Nephron progenitor cell (in vitro differentiated cells): ENCODE results near the gene ENDOU.

Experiments used
- DNase-seq: peaks from one replicate; pipeline ENCODE4 v3.0.0; 2021
- H3K27ac Mint-ChIP-seq: 2 replicates; pipeline ENCODE4 v1.8.0; 2021; ENCODE audit warnings: mild to moderate bottlenecking, moderate library complexity, mixed read lengths
- H3K27me3 Mint-ChIP-seq: 2 replicates; pipeline ENCODE4 v1.8.0; 2021; ENCODE audit warnings: mild to moderate bottlenecking, low read depth, mixed read lengths; ENCODE audit not compliant: poor library complexity
- H3K36me3 Mint-ChIP-seq: 2 replicates; pipeline ENCODE4 v1.8.0; 2021; ENCODE audit warnings: low read depth, mixed read lengths
- H3K4me1 Mint-ChIP-seq: 2 replicates; pipeline ENCODE4 v1.8.0; 2021; ENCODE audit warnings: mixed read lengths
- H3K4me3 Mint-ChIP-seq: 2 replicates; pipeline ENCODE4 v1.8.0; 2021; ENCODE audit warnings: mild to moderate bottlenecking, moderate library complexity, mixed read lengths
- H3K9me3 Mint-ChIP-seq: 2 replicates; pipeline ENCODE4 v1.8.0; 2021; ENCODE audit warnings: mild to moderate bottlenecking, moderate library complexity, mixed read lengths
- CTCF ChIP-seq: fragments of 200-600 bp; sonication (generic); IDR thresholded peaks from 2 replicates; pipeline ENCODE4 v1.5.0; 2021; ENCODE audit warnings: antibody characterized with exemption

ENDOU gene

GRCh38 chr12:47772094-47772660, 46.9 kb upstream of the ENDOU start:
- DNase-seq: no peak
- no peaks in the 10 kb centered on the region for H3K9me3 Mint-ChIP-seq
- peak overlapping the region; percentile 87 for H3K4me3 Mint-ChIP-seq
- H3K36me3 Mint-ChIP-seq: no peaks in the 10 kb centered on the region
- TF ChIP-seq CTCF: no peak
- peaks cover 47% of the 10 kb centered on the region for H3K4me1 Mint-ChIP-seq
- peaks cover 24% of the 10 kb centered on the region for H3K27me3 Mint-ChIP-seq
- no peak overlapping the region for H3K27ac Mint-ChIP-seq

GRCh38 chr12:47771304-47771703, 46.0 kb upstream of the ENDOU start:
- Mint-ChIP-seq H3K36me3 (no peaks in the 10 kb centered on the region), H3K27ac (no peak overlapping the region), H3K27me3 (peaks cover 24% of the 10 kb centered on the region), H3K4me3 (peak overlapping the region; percentile 37), H3K4me1 (peaks cover 41% of the 10 kb centered on the region), H3K9me3 (no peaks in the 10 kb centered on the region)
- no peak for TF ChIP-seq CTCF
- DNase-seq: no peak

- TF ChIP-seq CTCF: no peak
- Mint-ChIP-seq H3K4me3 (no peak overlapping the region), H3K36me3 (no peaks in the 10 kb centered on the region), H3K27me3 (peaks cover 27% of the 10 kb centered on the region), H3K4me1 (peaks cover 30% of the 10 kb centered on the region), H3K9me3 (no peaks in the 10 kb centered on the region), H3K27ac (no peak overlapping the region)
- DNase-seq: no peak
Measured at GRCh38 chr12:47770086-47770726, 44.9 kb upstream of the ENDOU start.

GRCh38 chr12:47769234-47770085, 44.2 kb upstream of the ENDOU start:
- Mint-ChIP-seq H3K4me1 (peaks cover 24% of the 10 kb centered on the region), H3K27ac (no peak overlapping the region), H3K27me3 (peaks cover 20% of the 10 kb centered on the region), H3K4me3 (no peak overlapping the region), H3K9me3 (no peaks in the 10 kb centered on the region), H3K36me3 (no peaks in the 10 kb centered on the region)
- DNase-seq: no peak
- TF ChIP-seq CTCF: no peak

GRCh38 chr12:47768323-47768811, 43.1 kb upstream of the ENDOU start:
- no peak overlapping the region for H3K27ac Mint-ChIP-seq
- H3K9me3 Mint-ChIP-seq: no peaks in the 10 kb centered on the region
- no peaks in the 10 kb centered on the region for H3K36me3 Mint-ChIP-seq
- TF ChIP-seq CTCF: no peak
- H3K4me3 Mint-ChIP-seq: no peak overlapping the region
- peaks cover 25% of the 10 kb centered on the region for H3K4me1 Mint-ChIP-seq
- peaks cover 14% of the 10 kb centered on the region for H3K27me3 Mint-ChIP-seq
- no peak for DNase-seq
